CD4-positive, alpha-beta T cell treated with Interleukin-4 for 1 hour (primary cell): ENCODE data around the gene DMWD.

ENCODE experiments used
- DNase-seq, 2 donors: peaks; one replicate each; pipeline ENCODE4 v3.0.0-alpha.2; 2020 to 2022

DMWD gene, protein sequence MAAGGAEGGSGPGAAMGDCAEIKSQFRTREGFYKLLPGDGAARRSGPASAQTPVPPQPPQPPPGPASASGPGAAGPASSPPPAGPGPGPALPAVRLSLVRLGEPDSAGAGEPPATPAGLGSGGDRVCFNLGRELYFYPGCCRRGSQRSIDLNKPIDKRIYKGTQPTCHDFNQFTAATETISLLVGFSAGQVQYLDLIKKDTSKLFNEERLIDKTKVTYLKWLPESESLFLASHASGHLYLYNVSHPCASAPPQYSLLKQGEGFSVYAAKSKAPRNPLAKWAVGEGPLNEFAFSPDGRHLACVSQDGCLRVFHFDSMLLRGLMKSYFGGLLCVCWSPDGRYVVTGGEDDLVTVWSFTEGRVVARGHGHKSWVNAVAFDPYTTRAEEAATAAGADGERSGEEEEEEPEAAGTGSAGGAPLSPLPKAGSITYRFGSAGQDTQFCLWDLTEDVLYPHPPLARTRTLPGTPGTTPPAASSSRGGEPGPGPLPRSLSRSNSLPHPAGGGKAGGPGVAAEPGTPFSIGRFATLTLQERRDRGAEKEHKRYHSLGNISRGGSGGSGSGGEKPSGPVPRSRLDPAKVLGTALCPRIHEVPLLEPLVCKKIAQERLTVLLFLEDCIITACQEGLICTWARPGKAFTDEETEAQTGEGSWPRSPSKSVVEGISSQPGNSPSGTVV

GRCh38 chr19:45792470-45793177, at the start of gene DMWD:
Gene DMWD (minus strand): TSS chr19:45792845. CDS start chr19:45792756, 89 bp downstream.
- peak; percentile 99 for DNase-seq

DNA sequence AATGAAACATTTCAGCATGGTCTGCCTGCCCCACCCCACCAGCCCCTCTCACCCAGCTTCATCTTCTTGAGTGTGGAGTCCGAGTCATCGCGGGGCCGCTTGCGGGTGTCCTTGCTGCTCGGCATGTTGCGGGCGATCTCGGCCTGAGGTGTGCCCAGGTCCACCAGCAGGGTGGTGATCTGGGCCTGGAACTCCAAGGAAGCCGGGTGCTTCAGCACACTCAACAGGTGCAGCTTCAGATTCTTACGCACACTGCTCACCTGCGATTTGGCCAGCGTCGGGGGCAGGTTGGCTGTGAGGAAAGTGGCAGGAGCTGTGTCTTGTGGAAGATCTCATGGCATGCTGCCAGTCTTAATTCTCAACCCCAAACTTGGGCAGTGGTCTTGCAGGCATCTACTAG, 49.6 kb upstream of the DMWD start:
- no peak for DNase-seq

- no peak for DNase-seq
Observed at GRCh38 chr19:45834970-45835369, 42.3 kb upstream of the DMWD start.

- no peak for DNase-seq
Observed at GRCh38 chr19:45828945-45829344, 36.3 kb upstream of the DMWD start.

DNA sequence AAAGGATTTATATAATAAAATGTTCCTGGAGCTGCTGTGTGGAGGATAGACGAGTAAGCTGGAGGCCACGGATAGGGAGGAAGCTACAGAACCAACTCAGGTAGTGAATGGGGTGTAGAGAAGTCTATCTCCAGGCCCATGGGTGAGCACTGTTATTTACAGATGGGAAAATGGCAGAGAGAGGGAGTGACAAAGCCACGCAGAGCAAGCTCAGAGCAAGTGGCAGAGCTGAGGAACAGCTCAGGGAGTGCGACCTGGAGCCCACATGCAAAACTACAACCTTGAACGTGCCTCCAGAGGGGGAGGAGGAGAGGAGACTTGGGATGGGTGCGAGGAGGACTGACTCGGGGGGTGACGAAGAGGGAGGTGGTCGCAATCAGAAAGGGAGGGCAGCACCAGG, 35.9 kb upstream of the DMWD start:
- no peak for DNase-seq

DNA sequence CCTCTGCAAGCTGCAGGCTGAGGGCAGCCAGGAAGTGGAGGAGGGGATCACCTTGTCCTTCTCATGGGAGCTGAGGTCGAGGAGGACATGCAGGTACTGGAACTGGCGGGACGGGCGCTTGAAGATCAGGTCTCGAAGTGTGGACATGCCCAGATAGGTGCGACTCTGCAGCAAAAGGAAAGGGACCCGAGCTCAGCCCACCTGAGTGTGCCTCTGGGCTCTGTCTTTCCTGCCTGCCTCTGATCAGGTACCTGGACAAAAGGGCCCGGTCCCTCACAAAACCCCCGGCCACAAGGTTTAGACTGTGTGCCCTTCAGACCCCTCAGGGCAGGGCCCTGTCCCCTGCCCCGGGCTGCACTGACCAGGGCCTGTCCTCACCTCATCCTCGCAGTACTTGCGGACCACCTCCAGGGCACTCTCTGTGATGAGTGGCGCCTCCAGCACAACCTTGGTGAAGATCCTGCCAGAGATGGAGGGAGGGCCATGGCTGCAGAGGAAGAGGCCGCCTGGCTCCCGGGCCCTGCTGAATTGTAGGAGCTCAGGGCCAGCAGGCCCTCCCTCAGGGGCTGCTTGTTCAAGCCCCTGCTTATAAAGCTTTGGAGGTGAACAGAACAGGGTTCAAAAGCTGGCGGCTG, 34.9 kb upstream of the DMWD start:
- DNase-seq: no peak

GRCh38 chr19:45826934-45827333, 34.3 kb upstream of the DMWD start:
- DNase-seq: no peak

- DNase-seq: no peak
Observed at GRCh38 chr19:45825917-45826893, 33.6 kb upstream of the DMWD start.

DNA sequence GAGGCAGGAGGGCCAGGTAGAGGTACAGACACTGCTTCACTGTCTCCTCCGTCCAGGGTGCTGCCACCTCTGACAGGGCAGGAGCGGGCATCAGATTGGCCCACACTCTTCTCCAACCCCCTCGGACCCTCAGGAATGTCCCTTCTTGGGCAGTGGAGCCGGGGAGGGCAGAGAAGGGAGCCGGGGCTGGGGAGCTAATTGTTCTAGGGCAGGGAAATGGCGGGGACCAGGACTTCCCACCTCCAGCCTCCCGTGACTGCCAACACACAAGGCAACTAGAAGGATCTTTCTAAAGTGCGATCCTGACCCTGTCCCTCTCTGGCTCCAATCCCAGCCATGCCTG, 32.6 kb upstream of the DMWD start:
- DNase-seq: no peak

- no peak for DNase-seq
Observed at GRCh38 chr19:45824531-45825262, 32.1 kb upstream of the DMWD start.

DNA sequence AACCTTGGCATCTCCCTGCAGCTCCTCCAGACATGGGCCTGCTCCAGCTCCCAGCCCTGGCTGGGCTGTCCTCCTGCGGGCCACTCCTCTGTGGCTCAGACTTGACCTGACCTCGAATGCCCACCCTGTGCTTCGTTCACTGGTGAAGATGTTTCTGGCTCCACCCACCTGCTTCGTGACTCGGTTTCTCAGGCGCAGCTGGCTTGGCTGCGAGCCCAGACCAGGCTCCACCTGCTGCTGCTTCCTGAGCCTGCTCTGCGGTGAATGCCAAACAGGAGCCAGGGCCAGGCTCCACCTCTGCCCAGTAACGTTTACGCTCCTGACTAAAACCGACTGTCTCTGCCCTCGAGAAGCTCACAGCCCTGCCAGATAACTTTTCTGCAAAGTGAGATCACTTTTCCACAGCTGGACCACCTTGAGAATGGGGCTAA, 31.4 kb upstream of the DMWD start:
- no peak for DNase-seq

GRCh38 chr19:45823182-45823581, 30.5 kb upstream of the DMWD start:
- DNase-seq: no peak

DNA sequence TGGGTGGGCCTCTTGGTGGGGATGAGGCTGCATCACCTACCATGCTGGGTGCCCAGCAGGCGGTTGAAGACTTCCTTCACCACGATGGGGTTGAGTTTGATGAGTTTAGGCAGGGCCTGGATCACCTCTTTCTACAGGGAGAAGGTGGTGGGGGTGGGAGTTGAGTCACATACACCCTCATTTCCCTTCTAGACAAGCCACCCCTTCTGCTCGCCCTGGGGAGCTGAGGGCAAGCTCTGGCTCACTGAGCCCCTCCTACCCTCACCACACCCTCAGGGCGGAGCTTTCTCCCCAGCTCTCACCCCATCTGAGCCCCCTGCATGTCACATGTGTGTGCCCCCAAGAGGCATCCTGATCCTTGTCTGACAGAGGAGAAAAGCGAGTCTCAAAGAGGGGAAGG, 30.1 kb upstream of the DMWD start:
- no peak for DNase-seq

- DNase-seq: no peak
Observed at GRCh38 chr19:45821570-45821969, 28.9 kb upstream of the DMWD start.

- DNase-seq: no peak
Observed at GRCh38 chr19:45821103-45821521, 28.5 kb upstream of the DMWD start.

DNA sequence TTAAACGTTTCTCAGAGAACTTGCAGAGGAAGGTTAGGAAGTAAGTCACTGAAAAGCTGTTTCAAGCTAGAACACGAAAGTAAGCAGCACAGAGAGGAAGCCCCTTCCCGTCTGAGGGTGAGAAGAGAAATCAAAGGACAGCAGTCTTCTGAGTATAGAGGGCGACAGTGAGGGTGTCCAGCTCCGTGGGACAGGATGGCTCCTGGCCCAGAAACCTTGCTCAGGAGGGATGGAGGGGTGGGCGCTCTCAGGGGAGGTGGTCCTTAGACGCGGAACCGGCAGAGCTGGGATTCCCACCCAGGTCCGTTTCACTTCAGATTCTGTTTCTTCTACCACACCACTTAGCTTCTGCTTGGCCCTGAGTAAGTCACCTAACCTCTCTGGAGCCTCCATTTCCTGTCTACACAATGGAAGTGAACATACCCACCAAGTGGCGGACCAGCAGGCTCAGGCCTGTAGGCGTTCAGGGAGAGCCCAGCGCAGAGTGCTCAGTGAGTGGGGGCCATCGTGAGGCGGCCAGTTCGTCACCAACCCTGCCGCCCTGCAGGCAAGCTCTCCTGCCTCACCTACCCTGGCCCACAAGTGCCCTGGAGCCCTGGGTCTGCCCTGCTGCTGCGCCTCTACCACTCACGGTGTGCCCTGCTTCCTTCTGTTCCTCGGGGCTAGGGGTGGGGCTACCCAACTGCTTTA, 27.9 kb upstream of the DMWD start:
- DNase-seq: no peak

DNA sequence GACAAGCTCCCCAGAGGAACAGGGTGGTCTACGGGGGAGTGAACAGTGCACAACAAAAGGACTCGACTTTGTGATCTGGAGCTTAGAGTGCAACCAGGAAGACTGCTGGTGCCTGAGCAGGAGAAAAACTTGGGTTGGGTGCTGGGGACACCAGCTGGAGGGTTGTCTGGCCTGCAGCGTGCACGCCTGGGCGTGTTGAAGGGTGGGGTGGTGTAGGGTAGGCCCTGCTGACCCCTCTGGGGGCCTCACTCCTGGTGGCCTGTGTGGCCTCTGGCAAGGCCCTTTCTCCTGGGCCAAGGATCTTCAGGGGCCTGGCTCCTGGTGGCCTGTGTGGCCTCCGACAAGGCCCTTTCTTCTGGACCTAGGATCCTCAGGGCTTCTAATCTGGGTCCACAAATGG, 27.1 kb upstream of the DMWD start:
- DNase-seq: no peak

DNA sequence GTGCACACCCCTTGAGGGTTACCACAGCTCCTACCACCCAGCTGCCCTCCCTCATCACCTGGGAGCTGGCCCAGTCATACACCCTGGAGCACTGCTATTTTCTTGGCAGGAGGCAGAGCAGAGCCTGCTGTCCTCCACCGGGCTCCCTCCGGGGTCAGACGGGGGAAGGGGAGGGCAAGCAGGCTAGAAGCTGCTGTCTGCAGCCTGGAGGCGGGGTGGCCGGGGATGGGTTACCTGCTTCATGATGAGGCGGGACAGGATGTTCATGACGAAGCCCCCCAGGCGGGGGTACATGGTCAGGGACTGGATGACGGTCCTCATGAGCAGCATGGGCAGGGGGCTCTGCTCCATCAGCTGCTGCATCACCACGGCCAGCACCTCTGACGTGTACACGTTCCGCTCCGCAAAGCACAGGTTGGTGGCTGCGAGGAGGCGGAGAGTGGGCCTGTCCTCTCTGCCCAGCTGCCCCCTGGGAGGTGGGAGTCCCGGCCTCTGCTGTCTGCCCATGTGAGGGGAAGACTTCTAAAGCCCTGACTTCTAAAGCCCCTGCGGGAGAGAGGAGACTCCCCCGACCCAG, 25.2 kb upstream of the DMWD start:
- no peak for DNase-seq

DNA sequence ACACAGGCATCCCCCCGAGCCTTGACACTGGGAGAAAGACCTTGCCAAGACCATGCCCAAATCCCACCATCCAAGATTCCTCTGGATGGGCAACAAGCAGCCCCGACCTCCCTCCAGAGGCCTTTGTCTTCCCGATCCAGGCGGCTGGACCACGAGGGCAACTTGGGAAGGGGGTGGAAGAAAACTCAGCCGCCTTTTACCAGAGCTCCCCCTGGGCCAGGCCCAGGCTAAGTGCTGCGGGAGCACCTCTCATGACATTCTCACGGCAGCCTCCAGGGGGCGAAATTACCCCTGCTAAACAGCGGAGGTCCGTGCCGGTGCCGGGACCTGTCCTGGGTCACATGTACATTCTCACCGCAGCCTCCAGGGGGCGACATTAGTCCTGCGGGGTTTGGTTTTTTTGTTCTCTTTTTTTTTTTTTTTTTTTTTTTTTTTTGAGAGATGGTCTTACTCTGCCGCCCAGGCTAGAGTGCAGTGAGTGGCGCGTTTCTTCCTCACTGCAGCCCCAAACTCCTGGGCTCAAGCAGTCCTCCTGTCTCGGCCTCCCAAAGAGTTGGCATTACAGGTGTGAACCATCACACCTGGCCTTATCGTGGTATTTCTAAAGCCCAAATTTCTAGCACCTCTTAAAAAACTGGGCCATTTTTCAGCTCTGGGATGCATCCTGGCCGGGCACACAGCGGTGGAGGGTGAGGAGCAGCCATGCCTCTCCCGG, 24.5 kb upstream of the DMWD start:
- DNase-seq: peak; percentile 96
